Fibroblast of lung (primary cell): ENCODE results near the gene PDILT.

ENCODE experiments used
- CTCF ChIP-seq, 2 donors: IDR thresholded peaks in 1 of 2; conservative IDR thresholded peaks in 1 of 2; 1 replicate in 1 of 2; 2 replicates in 1 of 2; pipeline ENCODE4 v1.5.1; 2011 to 2012; ENCODE audit warnings: low read length in 2 of 2, control low read depth in 1 of 2, inconsistent platforms in 1 of 2, low read depth in 1 of 2, mild to moderate bottlenecking in 1 of 2
- EZH2 ChIP-seq: IDR thresholded peaks from 2 replicates; pipeline ENCODE4 v1.5.1; 2012; ENCODE audit warnings: low read length, control low read depth, mild to moderate bottlenecking; ENCODE audit errors: missing control alignments

- TF ChIP-seq EZH2 (no peak), CTCF (conservative IDR thresholded peaks at IDR 0.05 in 1 of 2, IDR thresholded peaks at IDR 0.05 in 1 of 2; ENCODE audit: low read depth in 1 of 2, low read length in 2 of 2) (no peak)
Observed at GRCh38 chr16:20326321-20326720, 78.2 kb downstream of the PDILT start.
